ENCODE results near the gene AIG1.

GRCh38 chr6:143390278-143390677, 329.6 kb downstream of the AIG1 start:
- TF ChIP-seq POLR2A (IDR thresholded peaks at IDR 0.05) (no peak), CTCF (IDR thresholded peaks at IDR 0.05) (no peak), POLR2AphosphoS5 (IDR thresholded peaks at IDR 0.05) (no peak)
